HG02870 (cell line): ENCODE measurements around the gene NRAP.

Experiments used
- ATAC-seq: cut with Tn5 transposase; IDR thresholded peaks from one replicate; pipeline ENCODE4 v1.9.1; 2021; ENCODE audit warnings: mild to moderate bottlenecking, moderate library complexity; ENCODE audit not compliant: unreplicated experiment

Gene NRAP

GRCh38 chr10:113563306-113564088, 100.3 kb downstream of the NRAP start:
- peak; percentile 96 for ATAC-seq

GRCh38 chr10:113562704-113563103, 101.1 kb downstream of the NRAP start:
- ATAC-seq = no peak

GRCh38 chr10:113562069-113562468, 101.8 kb downstream of the NRAP start:
- ATAC-seq = no peak

GRCh38 chr10:113561214-113561613, 102.6 kb downstream of the NRAP start:
- ATAC-seq = no peak

- ATAC-seq = no peak
Observed at GRCh38 chr10:113560071-113560470, 103.8 kb downstream of the NRAP start.

- ATAC-seq = no peak
Observed at GRCh38 chr10:113557903-113558321, 105.9 kb downstream of the NRAP start.

GRCh38 chr10:113557424-113557862, 106.4 kb downstream of the NRAP start:
- no peak for ATAC-seq

GRCh38 chr10:113555751-113556150, 108.1 kb downstream of the NRAP start:
- no peak for ATAC-seq

- ATAC-seq = no peak
Observed at GRCh38 chr10:113555245-113555644, 108.6 kb downstream of the NRAP start.

GRCh38 chr10:113554214-113554613, 109.6 kb downstream of the NRAP start:
- ATAC-seq = no peak

GRCh38 chr10:113553149-113553548, 110.7 kb downstream of the NRAP start:
- no peak for ATAC-seq

GRCh38 chr10:113552701-113553100, 111.1 kb downstream of the NRAP start, which contains the start of gene HABP2:
Gene HABP2, plus strand, starts transcription at chr10:113553053. Its CDS starts 69 bp downstream, at chr10:113553122.
- ATAC-seq = no peak

- ATAC-seq = no peak
Observed at GRCh38 chr10:113552014-113552413, 111.8 kb downstream of the NRAP start.

GRCh38 chr10:113550365-113550764, 113.5 kb downstream of the NRAP start:
- ATAC-seq = no peak

GRCh38 chr10:113549856-113550255, 114.0 kb downstream of the NRAP start:
- no peak for ATAC-seq

- no peak for ATAC-seq
Observed at GRCh38 chr10:113547426-113547825, 116.4 kb downstream of the NRAP start.

- ATAC-seq = no peak
Observed at GRCh38 chr10:113544392-113544791, 119.4 kb downstream of the NRAP start.

- no peak for ATAC-seq
Observed at GRCh38 chr10:113543107-113543955, 120.5 kb downstream of the NRAP start.

GRCh38 chr10:113541549-113541927, 122.3 kb downstream of the NRAP start:
- no peak for ATAC-seq

GRCh38 chr10:113540845-113541548, 122.8 kb downstream of the NRAP start:
- no peak for ATAC-seq

GRCh38 chr10:113539789-113540188, 124.1 kb downstream of the NRAP start:
- no peak for ATAC-seq
